HEK293T (cell line): ENCODE measurements around the gene LILRB2.

Experiments used
- CTCF ChIA-PET: fragments of 350-600 bp; formaldehyde crosslinking; extraction: SDS; loops from one replicate; lab custom pipeline; 2021; ENCODE audit warnings: antibody characterized with exemption, inconsistent platforms; lab: Yijun Ruan, JAX
- POLR2A ChIA-PET: fragments of 350-600 bp; formaldehyde crosslinking; extraction: SDS; loops from one replicate; lab custom pipeline; 2020; ENCODE audit warnings: antibody characterized with exemption, inconsistent platforms; lab: Yijun Ruan, JAX
- DNase-seq: peaks from one replicate; pipeline ENCODE4 v3.0.0; 2012; ENCODE audit warnings: mixed read lengths; ENCODE audit errors: extremely low spot score
- ARNT ChIP-seq: fragments of 450-650 bp; IDR thresholded peaks from 2 replicates; pipeline ENCODE4 v1.6.1; 2017; ENCODE audit warnings: mild to moderate bottlenecking
- BHLHE40 ChIP-seq: fragments of 450-650 bp; IDR thresholded peaks from 2 replicates; pipeline ENCODE4 v1.6.1; 2016; ENCODE audit warnings: mild to moderate bottlenecking, moderate library complexity, borderline replicate concordance
- CTBP1 ChIP-seq: fragments of 450-650 bp; IDR thresholded peaks from 2 replicates; pipeline ENCODE4 v1.6.1; 2016; ENCODE audit warnings: borderline replicate concordance
- ELF4 ChIP-seq: fragments of 450-650 bp; IDR thresholded peaks from 2 replicates; pipeline ENCODE4 v1.6.1; 2017; ENCODE audit warnings: antibody characterized with exemption
- FOXA1 ChIP-seq: fragments of 450-650 bp; IDR thresholded peaks from 2 replicates; pipeline ENCODE4 v1.6.1; 2016; ENCODE audit warnings: mild to moderate bottlenecking
- FOXK2 ChIP-seq: fragments of 450-650 bp; IDR thresholded peaks from 2 replicates; pipeline ENCODE4 v1.6.1; 2016; ENCODE audit warnings: mild to moderate bottlenecking
- FOXM1 ChIP-seq: fragments of 450-650 bp; IDR thresholded peaks from 2 replicates; pipeline ENCODE4 v1.6.1; 2017; ENCODE audit warnings: mild to moderate bottlenecking, borderline replicate concordance
- HDGF ChIP-seq: fragments of 450-650 bp; IDR thresholded peaks from 2 replicates; pipeline ENCODE4 v1.6.1; 2017; ENCODE audit warnings: antibody characterized with exemption, borderline replicate concordance
- L3MBTL2 ChIP-seq: fragments of 450-650 bp; conservative IDR thresholded peaks from 2 replicates; pipeline ENCODE4 v1.6.1; 2016; ENCODE audit warnings: mild to moderate bottlenecking
- LEF1 ChIP-seq: fragments of 450-650 bp; IDR thresholded peaks from 2 replicates; pipeline ENCODE4 v1.6.1; 2017; ENCODE audit warnings: mild to moderate bottlenecking, borderline replicate concordance
- NFRKB ChIP-seq: fragments of 450-650 bp; IDR thresholded peaks from 2 replicates; pipeline ENCODE4 v1.6.1; 2016; ENCODE audit warnings: mild to moderate bottlenecking, moderate library complexity
- SP1 ChIP-seq: fragments of 450-650 bp; IDR thresholded peaks from 2 replicates; pipeline ENCODE4 v1.6.1; 2017
- SUZ12 ChIP-seq: fragments of 450-650 bp; IDR thresholded peaks from 2 replicates; pipeline ENCODE4 v1.6.1; 2016; ENCODE audit warnings: mild to moderate bottlenecking
- TARDBP ChIP-seq: fragments of 450-650 bp; IDR thresholded peaks from 2 replicates; pipeline ENCODE4 v1.6.1; 2016
- ZNF384 ChIP-seq: fragments of 450-650 bp; IDR thresholded peaks from 2 replicates; pipeline ENCODE4 v1.6.1; 2016
- TF ChIP-seq, protein P1 (sequence below): fragments of 450-650 bp; IDR thresholded peaks from 2 replicates; pipeline ENCODE4 v1.6.1; 2016

The LILRB2 gene

DNA sequence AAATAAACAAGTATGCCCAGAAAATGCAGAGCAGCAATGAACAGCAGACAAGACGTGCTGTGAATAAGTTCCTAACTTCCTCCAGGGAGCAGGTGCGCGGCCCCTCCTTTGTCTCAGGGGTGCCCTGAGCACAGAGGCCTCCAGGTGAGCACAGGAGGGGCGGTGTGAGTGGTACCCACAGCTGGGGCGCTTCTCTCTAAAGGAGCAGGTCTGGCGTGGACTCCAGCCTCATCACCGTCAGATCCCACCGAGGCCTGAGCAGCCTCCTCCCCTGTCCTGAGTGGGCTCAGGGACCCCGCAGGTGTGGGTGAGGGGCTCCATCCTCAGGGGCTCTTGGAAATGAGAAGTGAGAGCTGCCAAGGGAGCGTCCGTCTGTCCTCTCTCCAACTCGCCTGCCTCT is 28.9 kb upstream of the LILRB2 start:
- no peak for DNase-seq
- POLR2A ChIA-PET: no interaction called here
- TF ChIP-seq NFRKB (no peak), L3MBTL2 (no peak), ARNT (no peak), BHLHE40 (no peak)
- CTCF ChIA-PET: interaction anchor here (0.6 to 1.1 kb wide), 2 partner anchors 8 to 44 kb away, joined by 3 read pairs; no protein-coding TSS in a partner anchor

DNA sequence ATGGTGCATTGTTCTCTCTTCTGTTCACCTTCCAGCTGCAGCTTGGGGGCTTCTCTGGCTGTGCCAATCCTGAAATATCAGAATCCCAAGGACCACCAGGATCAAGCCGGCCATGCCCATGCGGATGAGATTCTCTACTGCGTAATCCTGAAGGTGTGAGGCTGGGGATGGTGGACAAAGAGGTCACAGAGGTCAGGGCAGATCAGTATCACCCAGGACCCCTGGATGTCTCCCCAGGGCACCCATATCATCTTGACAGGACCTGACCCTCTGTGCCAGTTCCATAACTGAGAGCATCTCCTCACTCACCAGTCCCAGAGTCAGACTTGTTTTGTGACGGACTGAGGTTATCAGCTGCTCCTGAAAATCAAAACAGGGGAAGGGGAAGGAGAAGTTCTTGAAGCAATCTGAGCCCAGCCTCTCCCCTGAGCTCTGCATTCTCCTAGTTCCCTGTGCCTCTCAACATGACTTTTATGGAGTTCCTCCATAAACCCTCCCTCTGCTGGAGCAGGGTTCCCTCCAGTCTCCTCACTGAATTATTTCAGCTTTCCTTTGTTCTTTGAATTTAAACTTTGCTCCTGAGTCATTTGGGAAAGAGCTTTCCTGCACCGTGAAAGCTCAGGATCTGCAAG is 26.6 kb upstream of the LILRB2 start:
- POLR2A ChIA-PET: no interaction called here
- TF ChIP-seq NFRKB (no peak), ELF4 (no peak), LEF1 (no peak), SUZ12 (no peak), FOXM1 (no peak), TARDBP (no peak), ARNT (no peak)
- CTCF ChIA-PET: no interaction called here

DNA sequence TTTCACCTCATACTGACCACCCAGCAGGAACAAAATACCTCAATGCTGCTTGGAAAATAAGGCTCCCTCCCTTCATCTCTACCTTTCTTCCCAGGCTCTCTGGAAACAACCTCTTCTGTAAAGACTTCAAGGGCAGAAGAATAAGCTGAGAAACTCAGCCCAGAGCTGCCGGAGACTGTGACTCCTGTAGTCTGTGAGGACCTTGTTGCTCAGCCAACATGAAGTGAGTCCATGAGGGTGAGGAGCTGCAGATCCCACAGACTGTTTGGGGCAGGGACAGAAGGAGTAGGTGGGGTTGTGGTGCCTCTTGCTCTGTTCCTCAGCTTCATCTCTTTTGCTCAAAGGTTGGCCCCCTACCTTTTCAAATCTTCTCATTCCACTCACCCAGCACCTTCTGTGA is 24.2 kb upstream of the LILRB2 start:
- DNase-seq: no peak
- POLR2A ChIA-PET: no interaction called here
- CTCF ChIA-PET: no interaction called here
- TF ChIP-seq SUZ12 (no peak), L3MBTL2 (no peak), TARDBP (no peak), ZNF384 (no peak)
- TF ChIP-seq, protein P1, sequence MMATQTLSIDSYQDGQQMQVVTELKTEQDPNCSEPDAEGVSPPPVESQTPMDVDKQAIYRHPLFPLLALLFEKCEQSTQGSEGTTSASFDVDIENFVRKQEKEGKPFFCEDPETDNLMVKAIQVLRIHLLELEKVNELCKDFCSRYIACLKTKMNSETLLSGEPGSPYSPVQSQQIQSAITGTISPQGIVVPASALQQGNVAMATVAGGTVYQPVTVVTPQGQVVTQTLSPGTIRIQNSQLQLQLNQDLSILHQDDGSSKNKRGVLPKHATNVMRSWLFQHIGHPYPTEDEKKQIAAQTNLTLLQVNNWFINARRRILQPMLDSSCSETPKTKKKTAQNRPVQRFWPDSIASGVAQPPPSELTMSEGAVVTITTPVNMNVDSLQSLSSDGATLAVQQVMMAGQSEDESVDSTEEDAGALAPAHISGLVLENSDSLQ: no peak

More for the DNA sequence above, 26.6 kb upstream of the LILRB2 start:
- DNase-seq: no peak

DNA sequence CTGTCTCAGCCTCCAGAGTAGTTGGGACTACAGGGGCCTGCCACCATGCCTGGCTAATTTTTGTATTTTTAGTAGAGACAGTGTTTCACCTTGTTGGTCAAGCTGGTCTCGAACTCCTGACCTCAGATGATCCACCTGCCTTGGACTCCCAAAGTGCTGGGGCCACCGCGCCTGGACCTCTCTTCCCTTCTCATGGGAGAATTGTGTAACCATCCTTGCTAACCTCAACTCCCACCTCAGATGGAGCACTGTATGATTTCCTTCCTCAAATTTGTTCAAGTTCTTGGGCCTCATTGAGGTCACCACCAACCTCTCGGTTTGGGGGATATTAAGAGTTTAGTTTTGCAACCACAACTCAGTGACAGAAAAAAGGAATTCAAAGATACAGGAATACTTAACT is 21.3 kb upstream of the LILRB2 start:
- DNase-seq: no peak
- no peak for TF ChIP-seq HDGF
- ChIA-PET POLR2A (no interaction called here), CTCF (interaction anchor here (0.8 kb wide), 1 partner anchor 146 kb away, joined by 6 read pairs; no protein-coding TSS in a partner anchor)

DNA sequence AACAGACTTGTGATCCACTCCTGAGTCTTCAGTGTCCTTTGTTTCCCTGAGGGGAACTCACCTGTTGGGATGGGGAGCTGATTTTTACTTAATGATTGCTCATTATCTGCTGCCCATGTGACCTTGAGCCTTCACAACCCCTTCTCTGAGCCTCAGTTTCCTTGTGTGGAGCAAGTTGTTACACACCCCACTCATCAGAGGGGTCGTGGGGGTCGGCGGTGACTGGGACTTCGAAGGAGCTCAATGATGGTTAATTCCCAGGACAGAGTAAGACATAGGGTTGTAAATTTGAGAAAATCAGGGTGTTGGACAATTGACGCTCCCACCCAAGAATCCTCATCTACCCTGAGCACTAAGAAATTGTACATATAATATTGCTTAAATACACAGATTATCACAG is 18.6 kb upstream of the LILRB2 start:
- TF ChIP-seq BHLHE40 (no peak), SUZ12 (no peak), NFRKB (no peak), TARDBP (no peak), ARNT (no peak), FOXK2 (no peak), FOXM1 (no peak), HDGF (no peak), ELF4 (no peak)
- TF ChIP-seq, protein P1: no peak
- no peak for DNase-seq
- POLR2A ChIA-PET: no interaction called here
- CTCF ChIA-PET: no interaction called here

DNA sequence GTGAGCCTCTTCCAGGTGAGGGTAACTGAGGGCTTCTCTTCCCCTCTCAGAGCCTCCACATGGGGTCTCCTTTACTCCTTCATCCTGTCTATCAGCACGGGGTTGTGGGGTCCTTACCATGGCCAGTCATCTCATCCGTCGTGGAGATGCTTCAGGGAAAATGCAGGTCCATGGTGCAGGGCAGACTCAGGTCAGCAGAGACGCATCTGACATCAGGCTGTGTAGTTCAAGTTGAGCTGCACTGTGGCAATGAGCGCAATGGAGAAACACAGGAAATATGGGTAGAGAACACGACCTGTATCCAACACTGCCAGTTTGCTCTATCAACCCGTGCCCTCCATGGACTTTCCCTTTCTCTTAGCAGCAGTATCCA is 18.2 kb upstream of the LILRB2 start:
- CTCF ChIA-PET: no interaction called here
- DNase-seq: no peak
- TF ChIP-seq FOXM1 (no peak), FOXK2 (no peak), L3MBTL2 (no peak), ZNF384 (no peak), BHLHE40 (no peak), HDGF (no peak), FOXA1 (no peak), LEF1 (no peak), SUZ12 (no peak), NFRKB (no peak)
- POLR2A ChIA-PET: no interaction called here

DNA sequence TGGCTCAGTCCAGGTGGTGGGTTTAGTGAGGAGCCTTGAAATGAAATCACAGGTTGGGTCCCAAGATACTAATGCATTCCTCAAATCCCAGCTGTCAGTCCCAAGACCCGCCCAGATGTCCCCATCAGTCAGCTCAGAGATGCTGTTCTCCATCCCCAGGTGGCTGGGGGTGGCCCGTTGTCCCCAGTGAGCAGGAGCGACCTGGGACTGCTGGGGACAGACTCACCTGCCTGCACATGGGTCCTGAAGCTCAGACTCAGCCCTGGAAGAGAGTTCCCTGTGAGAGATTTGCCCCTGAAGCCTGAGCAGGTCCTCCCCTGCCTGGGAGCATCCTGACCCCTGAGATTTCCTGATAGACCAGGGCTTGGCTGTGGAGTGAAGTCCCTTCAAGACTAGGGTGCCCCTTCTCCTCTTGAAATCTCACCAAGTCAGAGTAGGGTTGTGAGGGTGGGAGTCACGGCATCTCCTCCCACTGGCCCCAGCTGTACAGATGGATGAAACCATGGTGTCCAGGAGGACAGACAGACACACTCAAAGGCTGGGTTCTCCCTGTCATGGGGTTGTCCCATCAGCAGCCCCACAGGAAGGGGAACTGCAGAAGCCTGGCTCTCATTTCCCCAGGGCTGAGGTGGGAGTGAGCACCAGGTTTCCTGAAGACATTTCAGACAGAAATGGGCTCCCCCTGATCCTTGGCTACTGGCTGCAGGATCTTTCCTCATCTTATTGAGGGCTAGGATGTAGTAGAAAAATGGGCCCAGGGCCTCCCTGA is 17.6 kb upstream of the LILRB2 start:
- TF ChIP-seq ARNT (no peak), BHLHE40 (no peak), CTBP1 (no peak)
- DNase-seq: no peak
- POLR2A ChIA-PET: no interaction called here
- CTCF ChIA-PET: no interaction called here

DNA sequence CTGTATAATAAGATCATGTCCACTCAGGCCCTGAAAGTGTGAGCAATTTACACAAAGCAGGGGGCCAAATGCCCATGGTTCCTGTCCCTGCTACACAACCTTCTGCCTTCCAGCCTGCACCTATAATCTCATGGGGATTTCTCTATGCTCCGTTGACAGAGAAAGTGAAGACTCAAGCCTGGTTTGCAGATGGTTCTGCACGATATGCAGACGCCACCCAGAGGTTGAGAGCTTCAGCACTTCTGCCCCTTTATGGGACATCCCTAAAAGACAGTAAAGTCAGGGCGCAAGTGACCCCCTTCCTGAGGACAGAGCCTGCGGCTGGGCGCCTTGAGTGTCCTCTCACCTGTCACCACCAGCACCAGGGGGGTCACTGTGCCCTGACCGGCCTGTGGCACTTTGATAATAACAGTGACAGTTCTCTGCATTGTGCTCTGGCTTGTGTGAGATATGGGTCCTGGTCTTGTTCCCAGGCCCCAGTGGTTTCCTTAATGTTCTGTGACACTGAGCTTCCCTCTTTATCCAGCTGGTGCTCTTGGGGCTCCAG is 16.9 kb upstream of the LILRB2 start:
- DNase-seq: no peak
- TF ChIP-seq FOXA1: no peak
- no peak for TF ChIP-seq FOXK2
- TF ChIP-seq, protein P1: no peak
- TF ChIP-seq HDGF: no peak
- TF ChIP-seq ELF4: no peak
- TF ChIP-seq SP1: no peak
- no peak for TF ChIP-seq CTBP1
- ChIA-PET CTCF (no interaction called here), POLR2A (no interaction called here)
